NOMO-1 treated with dmso at 0.1 percent for 144 hours (cell line): Measurements from ENCODE around the gene ANGPT4.

Experiments used
- DNase-seq: peaks from one replicate; lab custom pipeline; 2025; ENCODE audit not compliant: unreplicated experiment; lab: John Stamatoyannopoulos, UW

The ANGPT4 gene

DNA sequence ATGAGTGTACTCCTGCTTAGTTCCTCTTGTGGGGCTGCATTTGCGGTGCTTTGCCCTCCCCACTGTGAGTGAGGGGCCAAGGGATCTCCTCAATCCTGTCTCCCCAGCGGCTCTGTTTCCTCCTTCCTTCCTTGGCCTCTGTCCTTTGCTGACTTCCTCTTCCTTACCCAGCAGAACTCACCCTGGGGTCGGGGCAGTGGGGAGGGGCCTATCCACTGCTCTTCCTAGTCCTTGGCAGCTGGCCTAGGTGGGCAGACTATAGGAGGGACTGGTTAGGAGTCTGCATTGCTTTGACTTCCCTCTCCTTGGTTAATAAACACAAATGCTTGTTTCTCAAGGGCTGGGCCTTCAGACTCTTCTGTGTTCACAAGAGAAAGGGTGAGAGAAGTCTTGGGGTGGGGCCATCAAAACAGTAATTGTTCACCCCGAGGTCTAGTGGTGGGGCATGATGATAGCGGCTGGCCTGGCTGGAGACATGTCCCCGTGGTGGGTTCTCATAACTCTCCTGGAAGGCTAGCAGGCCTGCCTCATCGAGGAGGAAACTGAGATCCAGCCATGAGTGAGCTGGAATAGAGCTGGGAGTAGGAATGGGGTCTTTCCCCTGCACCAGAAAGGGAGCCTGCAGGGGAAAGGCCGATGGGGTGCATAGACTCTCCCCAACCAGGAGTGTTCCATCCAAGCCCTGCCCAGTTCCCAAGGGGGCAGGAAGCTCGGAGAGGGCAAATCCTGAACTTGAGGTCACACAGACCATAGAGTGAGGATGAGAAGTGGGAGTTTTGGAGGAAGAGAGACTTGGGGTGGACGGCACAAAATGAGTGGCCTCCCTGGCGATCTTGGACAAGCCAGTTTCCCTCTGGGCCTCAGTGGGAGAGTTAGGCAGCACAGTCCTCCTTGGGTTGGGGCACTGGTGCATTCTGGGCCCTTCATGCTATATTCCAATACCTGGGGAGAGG lies 69.9 kb downstream of the ANGPT4 start:
- no peak for DNase-seq

DNA sequence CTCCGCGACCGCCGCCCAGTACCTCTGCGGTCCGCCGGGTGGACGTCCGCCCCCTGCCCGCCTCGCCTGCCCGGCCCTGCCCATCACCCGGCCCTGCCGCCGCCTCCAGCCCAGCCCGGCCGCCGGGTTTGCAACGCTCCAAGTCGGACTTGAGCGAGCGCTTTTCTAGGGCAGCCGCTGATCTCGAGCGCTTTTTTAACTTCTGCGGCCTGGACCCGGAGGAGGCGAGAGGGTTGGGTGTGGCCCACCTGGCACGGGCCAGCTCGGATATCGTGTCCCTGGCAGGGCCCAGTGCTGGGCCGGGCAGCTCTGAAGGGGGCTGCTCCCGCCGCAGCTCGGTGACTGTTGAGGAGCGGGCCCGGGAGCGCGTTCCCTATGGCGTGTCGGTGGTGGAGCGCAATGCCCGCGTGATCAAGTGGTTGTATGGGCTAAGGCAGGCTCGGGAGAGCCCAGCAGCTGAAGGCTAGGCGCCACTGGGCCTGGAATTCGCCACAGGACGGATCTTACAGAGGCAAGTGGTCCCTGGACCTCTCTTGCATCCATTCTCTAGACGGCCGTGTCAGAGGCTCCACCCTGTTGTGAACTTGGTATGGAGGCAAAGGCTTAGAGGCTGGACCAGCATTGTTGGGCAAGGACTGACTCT lies 70.8 kb downstream of the ANGPT4 start:
- no peak for DNase-seq

DNA sequence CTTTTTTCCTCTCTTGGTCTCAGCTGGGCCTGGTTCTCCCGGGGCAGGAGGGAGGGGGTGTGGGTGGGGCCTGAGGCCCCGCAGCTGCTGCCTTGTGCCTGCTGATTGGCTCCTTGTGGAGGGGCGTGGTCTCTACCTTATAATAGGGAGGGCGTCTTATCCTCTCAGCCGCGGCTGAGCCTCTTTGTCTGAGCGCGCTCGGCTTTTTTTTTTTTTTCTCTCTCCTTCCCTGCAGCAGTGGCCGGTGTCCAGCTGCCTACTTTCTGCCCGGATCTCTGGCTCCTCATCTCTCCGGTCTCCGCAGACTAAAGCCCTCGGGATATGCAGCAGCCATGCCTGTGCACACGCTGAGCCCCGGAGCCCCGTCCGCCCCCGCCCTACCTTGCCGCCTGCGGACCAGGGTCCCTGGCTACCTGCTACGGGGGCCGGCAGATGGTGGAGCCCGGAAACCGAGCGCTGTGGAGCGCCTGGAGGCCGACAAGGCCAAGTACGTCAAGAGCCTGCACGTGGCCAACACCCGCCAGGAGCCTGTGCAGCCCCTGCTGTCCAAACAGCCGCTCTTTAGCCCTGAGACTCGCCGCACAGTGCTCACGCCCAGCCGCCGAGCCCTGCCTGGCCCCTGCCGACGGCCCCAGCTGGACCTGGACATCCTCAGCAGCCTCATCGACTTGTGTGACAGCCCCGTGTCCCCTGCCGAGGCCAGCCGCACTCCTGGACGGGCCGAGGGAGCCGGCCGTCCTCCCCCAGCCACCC lies 71.5 kb downstream of the ANGPT4 start:
- DNase-seq, result peak; percentile 76

DNA sequence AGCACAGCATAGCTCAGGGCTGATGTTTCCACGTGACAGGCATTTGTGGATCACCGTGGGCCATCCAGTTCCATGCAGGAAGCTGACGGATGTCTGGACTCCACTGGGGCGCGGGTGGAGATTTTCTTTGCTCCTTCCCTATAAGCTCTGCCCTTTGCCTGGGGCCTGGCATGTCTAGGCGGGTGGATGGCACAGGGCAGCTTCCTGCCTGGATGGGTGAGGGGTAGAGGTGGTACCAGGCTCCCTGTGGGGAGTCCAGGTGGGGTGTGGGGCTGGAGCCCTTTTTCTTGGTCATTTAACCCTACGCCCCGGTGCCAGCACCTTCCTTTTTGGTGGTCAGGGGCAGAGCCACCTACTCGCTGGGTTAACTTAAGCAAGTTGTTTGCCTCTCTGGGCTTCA lies 72.2 kb downstream of the ANGPT4 start:
- no peak for DNase-seq

DNA sequence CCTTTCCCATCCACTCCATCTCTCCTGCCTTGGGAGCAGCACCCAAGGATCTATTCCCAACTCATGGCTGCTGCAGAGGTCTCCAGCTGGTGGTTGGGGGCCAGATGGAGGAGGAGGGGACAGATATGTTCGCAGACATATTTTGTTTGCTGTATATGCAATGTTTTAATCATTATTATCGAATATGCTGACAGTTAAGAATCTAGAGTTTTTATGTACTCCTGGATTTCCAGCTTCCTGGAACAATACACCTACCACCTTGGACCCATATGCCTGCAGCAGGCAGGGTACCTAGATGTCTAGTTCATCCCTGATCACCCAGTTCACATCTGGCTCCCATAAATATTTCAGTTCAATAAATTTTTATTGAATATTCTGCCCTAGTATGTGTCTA lies 73.6 kb downstream of the ANGPT4 start:
- DNase-seq, result no peak

DNA sequence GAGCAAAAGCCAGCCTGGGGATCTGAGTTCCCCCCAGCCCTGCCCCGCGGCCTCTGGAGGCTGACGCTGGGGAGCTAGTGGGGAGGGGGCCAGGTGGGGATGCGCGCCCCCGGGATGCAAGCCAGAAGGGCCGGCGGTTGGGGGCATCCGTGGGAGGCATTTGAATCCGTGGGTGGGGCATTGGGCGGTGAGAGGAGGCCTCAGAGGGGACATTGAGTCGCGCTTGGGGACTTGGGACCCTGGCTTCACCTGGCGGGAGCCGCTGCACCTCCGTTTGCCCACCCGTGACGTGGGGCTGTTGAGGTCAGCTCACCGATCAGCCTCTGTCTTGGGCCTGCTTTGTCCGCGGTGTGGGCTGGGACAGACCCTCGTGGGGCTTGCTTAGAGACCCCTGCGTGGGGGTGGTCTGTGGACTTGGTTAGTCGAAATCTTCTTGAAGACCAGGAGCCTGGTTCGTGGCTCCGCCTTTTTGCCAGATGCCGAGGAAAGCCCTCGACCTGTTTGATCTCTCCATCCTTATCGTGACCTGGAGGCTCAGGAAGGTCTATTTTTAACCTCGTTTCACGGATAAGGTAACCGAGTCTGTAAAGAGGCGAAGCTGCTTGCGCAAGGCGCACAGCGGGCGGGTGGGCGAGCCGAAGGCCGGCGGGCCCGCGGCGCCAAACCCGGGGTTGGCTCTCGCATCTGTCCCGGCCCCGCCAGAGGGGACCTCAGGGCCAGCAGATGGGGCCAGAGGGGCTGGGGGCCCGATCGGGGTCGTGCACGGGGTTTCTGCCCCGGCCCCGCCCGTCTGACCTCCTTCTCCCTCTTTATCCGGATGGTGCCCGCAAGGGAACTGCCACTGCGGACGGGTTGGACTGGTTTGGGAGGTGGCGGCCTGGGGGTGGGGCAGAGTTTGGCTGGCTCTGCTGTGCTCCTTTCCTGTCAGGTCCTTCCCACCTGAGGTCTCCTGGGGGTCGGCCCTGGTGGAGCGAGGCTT lies 74.3 kb downstream of the ANGPT4 start:
- no peak for DNase-seq

DNA sequence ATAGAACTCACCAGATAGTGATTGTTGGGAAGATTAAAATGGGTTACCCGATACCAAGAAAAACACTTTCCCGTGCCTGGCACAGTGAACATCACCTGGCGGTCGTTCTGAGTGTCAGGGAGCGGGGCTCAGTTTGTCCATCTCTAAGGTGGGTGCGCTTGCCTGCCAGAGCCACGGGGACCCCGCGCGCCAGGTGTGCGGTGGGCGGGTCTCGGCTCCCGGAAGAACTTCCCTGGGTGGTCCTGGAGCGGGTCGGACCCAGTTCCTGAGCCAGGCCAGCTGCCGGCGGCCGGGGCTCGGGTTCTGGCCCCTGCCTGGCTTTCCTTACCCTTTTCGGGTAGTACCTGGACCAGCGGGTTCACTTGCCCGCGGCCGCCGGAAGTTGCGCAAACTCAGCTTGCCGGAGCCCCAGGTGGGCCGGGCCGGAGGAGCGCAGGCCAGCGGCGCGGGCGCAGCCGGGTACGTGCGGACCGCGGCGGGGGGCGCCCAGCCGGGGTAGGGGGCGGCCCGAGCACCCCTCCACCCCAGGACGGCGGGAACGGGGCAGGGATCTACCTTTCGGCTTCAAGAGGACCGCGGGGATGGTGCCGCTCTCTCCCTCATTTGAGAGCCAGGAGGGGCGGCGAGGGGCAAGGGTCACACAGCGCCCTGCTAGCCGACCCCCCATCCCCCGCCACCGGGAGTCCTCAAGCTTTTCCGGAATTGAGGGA lies 75.1 kb downstream of the ANGPT4 start:
- no peak for DNase-seq

DNA sequence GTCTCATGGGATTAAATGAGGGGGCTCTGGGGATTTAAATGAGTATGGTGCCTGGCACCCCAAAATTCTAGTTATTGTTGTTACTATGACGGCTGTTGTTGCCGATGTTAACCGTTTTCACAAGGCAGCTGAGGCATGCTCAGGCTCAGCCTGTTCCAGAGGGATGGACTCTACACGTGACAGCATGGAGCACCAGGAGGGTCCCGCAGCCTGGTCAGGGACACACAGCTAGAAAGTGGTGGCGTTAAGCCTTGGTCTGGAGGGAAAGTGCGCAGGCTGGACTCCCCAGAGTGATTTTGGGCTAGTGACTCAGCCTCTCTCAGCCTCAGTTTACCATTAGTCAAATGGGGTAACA lies 75.7 kb downstream of the ANGPT4 start:
- no peak for DNase-seq

DNA sequence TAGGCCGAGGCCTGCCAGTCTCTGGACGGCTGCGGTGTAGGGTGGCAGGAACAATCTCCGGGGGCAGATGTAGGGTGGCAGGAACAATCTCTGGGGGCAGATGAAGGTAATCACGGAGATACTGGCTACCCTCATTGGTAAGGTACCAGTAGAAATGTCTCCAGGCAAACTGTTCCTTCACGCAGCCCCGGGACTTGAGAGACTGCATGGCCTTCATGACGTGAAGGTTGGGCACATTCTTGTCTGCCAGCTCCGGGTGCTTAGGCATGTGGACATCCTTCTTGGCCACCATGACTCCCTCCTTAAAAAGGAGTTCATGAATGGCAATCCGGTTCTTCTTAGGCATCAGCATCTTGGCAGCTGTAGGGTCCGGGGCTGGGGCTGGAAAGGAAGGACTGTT lies 76.5 kb downstream of the ANGPT4 start:
- no peak for DNase-seq

DNA sequence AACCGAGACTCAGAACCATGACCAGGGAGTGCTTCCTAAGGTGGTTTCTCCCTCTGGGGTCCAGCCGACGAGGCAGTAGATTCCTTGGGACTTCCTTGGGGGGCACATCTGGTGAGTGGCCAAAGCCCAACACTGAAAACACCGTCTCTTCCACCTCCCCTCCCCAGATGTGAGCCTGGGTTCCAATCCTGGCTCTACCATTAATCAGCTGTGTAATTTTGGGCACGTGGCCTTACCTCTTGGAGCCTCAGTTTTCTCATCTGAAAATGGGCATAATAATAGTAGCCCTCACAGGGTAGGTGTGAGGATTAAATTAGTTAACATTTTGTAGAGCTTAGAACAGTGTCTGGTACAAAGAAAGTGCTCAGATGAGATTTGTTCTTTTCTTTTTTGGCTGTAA lies 77.1 kb downstream of the ANGPT4 start:
- DNase-seq, result no peak

DNA sequence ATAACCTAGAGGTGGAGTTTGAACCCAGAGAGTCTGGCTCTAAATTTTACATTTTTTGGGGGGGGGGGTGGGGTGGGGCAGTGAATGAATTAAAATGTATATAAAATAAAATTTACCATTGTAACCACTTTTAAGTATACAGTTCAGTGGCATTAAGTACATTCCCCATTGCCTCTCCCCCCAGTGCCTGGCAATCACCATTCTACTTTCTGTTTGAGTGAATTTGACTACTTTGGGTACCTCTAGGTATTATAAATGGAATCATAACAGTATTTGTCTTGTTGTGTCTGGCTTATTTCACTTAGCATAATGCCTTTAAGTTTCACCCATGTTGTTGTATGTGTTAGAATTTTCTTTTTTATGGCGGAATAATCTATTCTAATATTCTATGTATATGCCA lies 79.9 kb downstream of the ANGPT4 start:
- DNase-seq, result no peak

DNA sequence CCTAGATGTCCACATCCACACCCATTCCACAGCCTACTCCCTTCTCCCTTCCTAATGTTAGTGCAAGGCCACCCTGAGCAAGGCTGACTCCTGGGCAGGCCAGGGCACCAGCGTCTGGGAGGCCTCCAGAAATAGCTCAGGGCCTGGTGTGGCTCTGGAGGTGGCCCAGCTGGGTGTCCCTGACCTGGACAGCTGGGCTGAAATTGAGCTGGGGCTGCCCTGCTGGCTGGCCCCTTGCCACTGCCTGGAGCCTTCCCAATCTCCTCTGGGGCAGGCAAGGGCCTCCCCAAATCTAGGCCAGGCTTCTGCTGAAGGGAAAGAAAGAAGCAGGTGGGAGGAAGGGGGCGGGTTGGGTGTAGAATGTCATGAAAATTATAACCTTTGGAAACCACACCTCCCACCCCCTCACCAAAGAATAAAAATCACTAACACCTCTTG lies 80.5 kb downstream of the ANGPT4 start:
- no peak for DNase-seq

DNA sequence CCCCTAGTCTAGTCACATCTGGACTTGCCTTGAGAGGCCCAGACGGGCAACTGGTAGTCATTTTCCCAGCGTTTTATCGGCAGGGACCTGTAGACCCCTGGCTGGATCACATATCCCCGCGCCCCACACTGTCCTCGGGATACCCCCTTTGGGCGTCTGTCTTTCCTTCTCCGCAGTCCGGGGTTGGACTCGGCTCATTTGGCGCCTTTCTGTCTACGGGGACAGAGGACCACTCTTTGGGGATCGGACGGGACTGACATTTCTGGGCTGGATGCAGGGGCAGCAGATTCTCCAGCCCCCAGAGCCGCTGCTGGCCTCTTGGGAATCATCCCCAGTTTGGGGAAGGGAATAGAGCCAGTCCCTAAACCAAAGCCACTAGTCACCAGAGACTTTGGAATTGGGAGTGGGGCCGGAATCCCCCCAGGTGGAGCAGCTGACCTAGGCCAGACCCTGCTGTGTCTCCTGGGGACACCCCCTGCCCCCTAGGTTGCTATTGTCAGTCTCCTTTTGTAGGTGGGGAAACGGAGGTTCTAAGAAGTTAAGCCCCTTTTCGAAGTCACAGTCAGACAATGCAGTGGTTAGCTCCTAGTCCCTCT lies 81.9 kb downstream of the ANGPT4 start:
- DNase-seq, result no peak

DNA sequence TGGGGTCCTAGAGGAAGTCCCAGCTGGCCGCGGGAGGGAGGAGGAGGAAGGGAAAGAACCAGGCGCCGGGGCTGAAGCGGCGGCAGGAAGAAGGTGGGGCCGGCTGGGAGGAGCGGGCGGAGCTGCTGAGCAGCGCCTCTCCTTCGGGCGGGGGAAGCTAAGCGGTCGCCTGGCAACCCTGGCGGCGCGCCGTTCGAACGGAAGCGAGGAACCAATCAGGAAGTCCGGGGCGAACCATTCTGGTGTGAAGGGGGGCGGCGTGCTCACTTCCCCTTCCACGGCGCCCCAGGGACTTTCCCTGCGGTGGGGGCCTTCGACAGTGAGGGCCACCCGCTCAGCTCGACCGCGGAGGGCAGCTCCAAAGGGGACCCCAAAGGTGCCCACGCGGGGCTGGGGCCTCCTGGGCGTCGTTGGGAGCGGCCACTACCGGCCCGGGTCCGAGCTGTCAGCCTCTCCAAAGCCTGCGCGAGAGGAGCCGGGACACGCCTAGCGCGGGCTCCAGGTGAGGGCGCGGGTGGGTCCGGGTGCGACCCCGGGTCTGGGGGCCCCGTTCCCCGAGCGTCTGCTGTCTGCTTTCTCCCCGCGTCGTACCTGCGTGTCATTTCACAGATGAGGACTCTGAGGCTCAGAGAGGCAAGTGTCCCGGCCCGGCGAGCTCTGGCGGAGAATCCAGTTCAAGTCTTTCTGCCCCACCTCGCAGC lies 82.5 kb downstream of the ANGPT4 start, which contains the start of gene FAM110A:
TSS of gene FAM110A (plus strand) at position 266 of the 701 bp plus-strand sequence. CDS start 11,090 bp downstream, outside the sequence.
- DNase-seq, result peak; percentile 90

DNA sequence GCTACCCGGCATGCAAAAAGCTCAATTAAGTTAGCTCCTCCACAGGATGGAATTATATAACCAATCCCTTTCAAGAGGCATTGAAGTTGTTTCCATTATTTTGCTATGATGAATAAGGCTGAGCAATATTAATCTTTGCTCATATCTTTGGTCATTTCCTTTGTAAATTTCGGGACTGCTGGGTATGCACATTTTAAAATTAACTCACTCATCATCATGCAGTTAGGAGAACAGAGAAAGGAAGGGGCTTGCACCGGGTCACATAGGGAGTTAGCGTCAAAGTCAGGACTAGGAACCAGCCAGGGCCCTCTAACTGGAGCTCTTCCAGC lies 83.0 kb downstream of the ANGPT4 start:
- DNase-seq, result no peak

DNA sequence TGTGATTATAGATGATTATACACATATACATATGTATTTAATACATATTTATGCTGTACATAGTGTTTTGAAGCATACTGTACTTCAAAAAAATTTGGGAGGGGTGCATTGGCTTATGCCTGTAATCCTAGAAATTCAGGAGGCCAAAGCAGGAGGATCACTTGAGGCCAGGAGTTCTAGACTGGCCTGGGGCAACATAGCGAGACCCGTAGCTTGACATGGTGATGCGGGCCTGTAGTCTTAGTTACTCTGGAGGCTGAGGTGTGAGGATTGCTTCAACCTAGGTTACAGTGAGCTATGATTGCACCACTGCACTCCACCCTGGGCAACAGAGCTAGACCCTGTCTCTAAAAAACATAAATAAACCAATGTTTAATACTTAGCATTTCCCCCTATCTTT lies 84.2 kb downstream of the ANGPT4 start:
- no peak for DNase-seq

DNA sequence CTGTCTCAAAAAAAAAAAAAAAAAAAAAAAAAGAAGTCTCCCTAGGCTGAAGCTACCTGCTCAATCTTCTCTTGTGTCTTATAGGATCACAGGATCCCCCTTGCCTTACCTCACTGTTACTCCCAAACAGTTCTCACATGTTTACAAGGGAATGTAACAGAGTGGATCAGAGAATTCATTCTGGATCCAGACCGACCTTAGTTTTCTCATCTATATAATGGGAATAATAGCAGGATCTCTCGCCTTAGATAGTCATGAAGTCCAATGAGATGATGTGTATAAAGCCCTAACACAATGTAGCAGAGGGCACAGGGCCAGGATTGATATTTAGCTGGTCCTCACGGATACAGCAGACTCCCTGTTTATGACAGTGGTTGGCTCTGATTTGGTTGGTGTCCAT lies 84.9 kb downstream of the ANGPT4 start:
- no peak for DNase-seq

DNA sequence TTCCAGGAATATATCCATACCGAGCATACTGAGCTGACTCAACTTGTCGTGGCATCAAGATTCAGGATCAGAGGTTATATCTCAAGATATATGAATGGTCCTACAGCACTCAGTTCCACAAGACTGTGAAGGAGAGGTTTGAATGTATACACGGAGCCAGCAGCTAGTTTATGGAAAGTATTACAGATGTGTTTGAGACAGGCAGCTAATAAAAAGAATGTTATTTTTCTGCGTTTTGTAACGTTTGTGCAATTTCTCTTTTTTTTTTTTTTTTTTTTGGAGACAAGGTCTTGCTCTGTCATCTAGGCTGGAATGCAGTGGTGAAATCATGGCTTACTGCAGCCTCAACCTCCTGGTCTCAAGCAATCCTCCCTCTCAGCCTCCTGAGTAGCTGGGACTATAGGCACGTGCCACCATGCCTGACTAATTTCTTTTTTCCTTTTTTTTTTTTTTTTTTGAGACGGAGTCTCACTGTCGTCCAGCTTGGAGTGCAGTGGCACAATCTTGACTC lies 86.1 kb downstream of the ANGPT4 start:
- no peak for DNase-seq

DNA sequence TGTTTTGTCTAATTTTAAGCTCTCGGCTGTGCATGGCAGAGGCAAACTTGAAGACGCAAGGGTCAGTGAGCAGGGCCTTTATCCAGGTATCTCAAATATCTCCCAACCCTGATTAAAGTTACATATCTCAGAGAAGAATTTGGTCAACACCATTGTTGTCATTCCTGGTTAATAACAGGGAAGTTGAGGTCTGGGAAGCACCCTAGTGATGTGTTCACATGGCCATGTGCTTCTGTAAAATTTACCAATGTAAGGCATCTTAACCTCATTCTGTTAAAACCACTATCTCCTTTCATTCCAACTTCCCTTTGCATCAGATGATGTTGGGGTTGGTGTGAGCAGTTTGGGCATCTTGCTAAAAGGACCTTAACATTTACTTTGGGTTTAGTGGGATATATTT lies 86.6 kb downstream of the ANGPT4 start:
- DNase-seq, result no peak
